ENCODE results near the gene PRELP.
A peak's percentile ranks its signal among the peaks of the same experiment; 100 is the strongest.
"Not testable (repeated sequence)": the region's sequence is repeated elsewhere in the genome, so short reads cannot be mapped to it uniquely, and the experiment has no call there.

PRELP gene

GRCh38 chr1:203508463-203509073, 33.0 kb downstream of the PRELP start:
- no peak for DNase-seq

- DNase-seq: no peak
Observed at GRCh38 chr1:203509135-203509534, 33.5 kb downstream of the PRELP start.

GRCh38 chr1:203511513-203511912, 35.9 kb downstream of the PRELP start:
- no peak for DNase-seq

GRCh38 chr1:203511930-203512329, 36.3 kb downstream of the PRELP start:
- no peak for DNase-seq

- no peak for DNase-seq
Observed at GRCh38 chr1:203512517-203512847, 36.9 kb downstream of the PRELP start.

- peak; percentile 95 for DNase-seq
Observed at GRCh38 chr1:203512848-203513584, 37.4 kb downstream of the PRELP start.

- no peak for DNase-seq
Observed at GRCh38 chr1:203513585-203514031, 38.0 kb downstream of the PRELP start.

- no peak for DNase-seq
Observed at GRCh38 chr1:203516184-203516583, 40.6 kb downstream of the PRELP start.

- DNase-seq: no peak
Observed at GRCh38 chr1:203516906-203517305, 41.3 kb downstream of the PRELP start.

GRCh38 chr1:203517426-203518110, 42.0 kb downstream of the PRELP start:
- DNase-seq: no peak

- not testable (repeated sequence) for DNase-seq
Observed at GRCh38 chr1:203518139-203518538, 42.5 kb downstream of the PRELP start.

- no peak for DNase-seq
Observed at GRCh38 chr1:203518541-203518940, 42.9 kb downstream of the PRELP start.

- no peak for DNase-seq
Observed at GRCh38 chr1:203519053-203519840, 43.6 kb downstream of the PRELP start.

GRCh38 chr1:203519896-203520295, 44.3 kb downstream of the PRELP start:
- DNase-seq: no peak

GRCh38 chr1:203520315-203520714, 44.7 kb downstream of the PRELP start:
- DNase-seq: peak; percentile 68

GRCh38 chr1:203521074-203521794, 45.6 kb downstream of the PRELP start:
- DNase-seq: no peak

- DNase-seq: no peak
Observed at GRCh38 chr1:203521812-203522211, 46.2 kb downstream of the PRELP start.

GRCh38 chr1:203522237-203522636, 46.6 kb downstream of the PRELP start:
- no peak for DNase-seq

GRCh38 chr1:203523667-203524066, 48.1 kb downstream of the PRELP start:
- DNase-seq: no peak

GRCh38 chr1:203524152-203524551, 48.5 kb downstream of the PRELP start:
- no peak for DNase-seq

- no peak for DNase-seq
Observed at GRCh38 chr1:203524824-203525223, 49.2 kb downstream of the PRELP start.

GRCh38 chr1:203525685-203526084, 50.1 kb downstream of the PRELP start:
- DNase-seq: no peak
